ENCODE data around the gene GALNT9.

DNA sequence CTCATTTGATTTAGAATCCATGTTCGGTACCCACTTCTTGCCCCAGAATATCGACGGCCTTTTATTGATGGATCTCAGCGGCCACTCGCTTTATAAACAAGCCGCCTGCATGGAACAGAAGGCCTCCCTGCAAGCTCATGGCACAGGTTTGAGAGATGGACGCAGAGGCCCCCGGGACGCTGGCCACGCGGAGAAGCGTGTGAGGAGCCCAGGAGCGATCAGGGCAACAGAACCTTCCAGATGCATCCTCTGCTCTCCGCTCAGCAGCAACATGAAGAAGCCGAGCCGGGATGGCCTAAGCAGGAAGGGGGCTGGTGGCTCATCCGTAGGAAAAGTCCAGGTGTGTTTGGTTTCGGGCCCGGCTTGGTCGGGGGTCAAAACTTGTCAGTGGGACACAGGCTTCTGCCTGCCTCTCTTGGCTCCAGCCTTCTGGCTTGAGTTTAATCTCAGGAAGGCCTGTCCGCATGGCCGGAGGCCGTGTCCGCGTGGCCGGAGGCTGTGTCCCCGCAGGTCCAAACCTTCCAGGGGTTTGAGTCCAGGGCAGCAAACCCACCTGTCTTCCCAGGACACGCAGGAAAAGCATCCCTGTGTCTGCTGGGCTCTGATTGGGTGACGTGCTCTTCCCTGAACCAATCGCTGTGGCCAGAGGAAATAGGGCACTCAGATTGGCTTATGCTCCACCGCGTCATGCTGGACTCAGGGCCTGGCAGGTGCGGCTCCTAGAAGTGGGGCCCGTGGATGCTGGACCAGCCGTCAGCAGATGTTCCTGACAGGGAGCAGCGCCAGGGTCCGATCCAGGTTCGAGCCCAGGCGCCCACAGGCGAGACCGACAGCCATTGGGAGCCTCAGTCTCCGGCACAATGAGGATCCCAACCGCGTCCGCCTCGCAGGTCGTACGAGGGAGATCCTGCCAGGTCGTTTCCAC, 65.0 kb downstream of the GALNT9 start:
- TF ChIP-seq, protein P1, sequence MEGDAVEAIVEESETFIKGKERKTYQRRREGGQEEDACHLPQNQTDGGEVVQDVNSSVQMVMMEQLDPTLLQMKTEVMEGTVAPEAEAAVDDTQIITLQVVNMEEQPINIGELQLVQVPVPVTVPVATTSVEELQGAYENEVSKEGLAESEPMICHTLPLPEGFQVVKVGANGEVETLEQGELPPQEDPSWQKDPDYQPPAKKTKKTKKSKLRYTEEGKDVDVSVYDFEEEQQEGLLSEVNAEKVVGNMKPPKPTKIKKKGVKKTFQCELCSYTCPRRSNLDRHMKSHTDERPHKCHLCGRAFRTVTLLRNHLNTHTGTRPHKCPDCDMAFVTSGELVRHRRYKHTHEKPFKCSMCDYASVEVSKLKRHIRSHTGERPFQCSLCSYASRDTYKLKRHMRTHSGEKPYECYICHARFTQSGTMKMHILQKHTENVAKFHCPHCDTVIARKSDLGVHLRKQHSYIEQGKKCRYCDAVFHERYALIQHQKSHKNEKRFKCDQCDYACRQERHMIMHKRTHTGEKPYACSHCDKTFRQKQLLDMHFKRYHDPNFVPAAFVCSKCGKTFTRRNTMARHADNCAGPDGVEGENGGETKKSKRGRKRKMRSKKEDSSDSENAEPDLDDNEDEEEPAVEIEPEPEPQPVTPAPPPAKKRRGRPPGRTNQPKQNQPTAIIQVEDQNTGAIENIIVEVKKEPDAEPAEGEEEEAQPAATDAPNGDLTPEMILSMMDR (IDR thresholded peaks at IDR 0.05 in 2 of 3, conservative IDR thresholded peaks at IDR 0.05 in 1 of 3; ENCODE audit: borderline replicate concordance in 1 of 3, insufficient read depth in 1 of 3, low read depth in 2 of 3, low read length in 2 of 3), result no peak
- no peak for TF ChIP-seq JUND (IDR thresholded peaks at IDR 0.05)
- no peak for TF ChIP-seq POLR2AphosphoS5 (IDR thresholded peaks at IDR 0.05; ENCODE audit: low read depth, low read length)
- TF ChIP-seq, protein P2, sequence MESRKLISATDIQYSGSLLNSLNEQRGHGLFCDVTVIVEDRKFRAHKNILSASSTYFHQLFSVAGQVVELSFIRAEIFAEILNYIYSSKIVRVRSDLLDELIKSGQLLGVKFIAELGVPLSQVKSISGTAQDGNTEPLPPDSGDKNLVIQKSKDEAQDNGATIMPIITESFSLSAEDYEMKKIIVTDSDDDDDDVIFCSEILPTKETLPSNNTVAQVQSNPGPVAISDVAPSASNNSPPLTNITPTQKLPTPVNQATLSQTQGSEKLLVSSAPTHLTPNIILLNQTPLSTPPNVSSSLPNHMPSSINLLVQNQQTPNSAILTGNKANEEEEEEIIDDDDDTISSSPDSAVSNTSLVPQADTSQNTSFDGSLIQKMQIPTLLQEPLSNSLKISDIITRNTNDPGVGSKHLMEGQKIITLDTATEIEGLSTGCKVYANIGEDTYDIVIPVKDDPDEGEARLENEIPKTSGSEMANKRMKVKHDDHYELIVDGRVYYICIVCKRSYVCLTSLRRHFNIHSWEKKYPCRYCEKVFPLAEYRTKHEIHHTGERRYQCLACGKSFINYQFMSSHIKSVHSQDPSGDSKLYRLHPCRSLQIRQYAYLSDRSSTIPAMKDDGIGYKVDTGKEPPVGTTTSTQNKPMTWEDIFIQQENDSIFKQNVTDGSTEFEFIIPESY (IDR thresholded peaks at IDR 0.05; ENCODE audit: extremely low read depth, insufficient replicate concordance, low read length), result no peak
- TF ChIP-seq POLR2A (IDR thresholded peaks at IDR 0.05; ENCODE audit: borderline replicate concordance, extremely low read depth, insufficient read depth, insufficient read length), result no peak
- TF ChIP-seq, protein P3, sequence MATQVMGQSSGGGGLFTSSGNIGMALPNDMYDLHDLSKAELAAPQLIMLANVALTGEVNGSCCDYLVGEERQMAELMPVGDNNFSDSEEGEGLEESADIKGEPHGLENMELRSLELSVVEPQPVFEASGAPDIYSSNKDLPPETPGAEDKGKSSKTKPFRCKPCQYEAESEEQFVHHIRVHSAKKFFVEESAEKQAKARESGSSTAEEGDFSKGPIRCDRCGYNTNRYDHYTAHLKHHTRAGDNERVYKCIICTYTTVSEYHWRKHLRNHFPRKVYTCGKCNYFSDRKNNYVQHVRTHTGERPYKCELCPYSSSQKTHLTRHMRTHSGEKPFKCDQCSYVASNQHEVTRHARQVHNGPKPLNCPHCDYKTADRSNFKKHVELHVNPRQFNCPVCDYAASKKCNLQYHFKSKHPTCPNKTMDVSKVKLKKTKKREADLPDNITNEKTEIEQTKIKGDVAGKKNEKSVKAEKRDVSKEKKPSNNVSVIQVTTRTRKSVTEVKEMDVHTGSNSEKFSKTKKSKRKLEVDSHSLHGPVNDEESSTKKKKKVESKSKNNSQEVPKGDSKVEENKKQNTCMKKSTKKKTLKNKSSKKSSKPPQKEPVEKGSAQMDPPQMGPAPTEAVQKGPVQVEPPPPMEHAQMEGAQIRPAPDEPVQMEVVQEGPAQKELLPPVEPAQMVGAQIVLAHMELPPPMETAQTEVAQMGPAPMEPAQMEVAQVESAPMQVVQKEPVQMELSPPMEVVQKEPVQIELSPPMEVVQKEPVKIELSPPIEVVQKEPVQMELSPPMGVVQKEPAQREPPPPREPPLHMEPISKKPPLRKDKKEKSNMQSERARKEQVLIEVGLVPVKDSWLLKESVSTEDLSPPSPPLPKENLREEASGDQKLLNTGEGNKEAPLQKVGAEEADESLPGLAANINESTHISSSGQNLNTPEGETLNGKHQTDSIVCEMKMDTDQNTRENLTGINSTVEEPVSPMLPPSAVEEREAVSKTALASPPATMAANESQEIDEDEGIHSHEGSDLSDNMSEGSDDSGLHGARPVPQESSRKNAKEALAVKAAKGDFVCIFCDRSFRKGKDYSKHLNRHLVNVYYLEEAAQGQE (IDR thresholded peaks at IDR 0.05; ENCODE audit: low read depth), result no peak
- no peak for TF ChIP-seq EZH2phosphoT487 (IDR thresholded peaks at IDR 0.05; ENCODE audit: borderline replicate concordance)

Measured in HCT116 (cell line).